ENCODE data around the gene IFNL3. TPM values are rescaled to one million over a fixed set of nuclear protein-coding genes. Genes with fewer than 3 reads are reported as not detected.

IFNL3 gene
- total RNA-seq, 2 experiments from 2014 or later = not detected

GRCh38 chr19:39261704-39262103 is 16.9 kb upstream of the IFNL3 start:
- ChIA-PET POLR2A (interaction anchor here (0.9 kb wide), 1 partner anchor 15 kb away, joined by 3 read pairs; no protein-coding TSS in a partner anchor), CTCF (interaction anchor here (1.0 kb wide), 2 partner anchors 9 to 66 kb away, joined by 3 read pairs; no protein-coding TSS in a partner anchor)
- TF ChIP-seq, protein P1, sequence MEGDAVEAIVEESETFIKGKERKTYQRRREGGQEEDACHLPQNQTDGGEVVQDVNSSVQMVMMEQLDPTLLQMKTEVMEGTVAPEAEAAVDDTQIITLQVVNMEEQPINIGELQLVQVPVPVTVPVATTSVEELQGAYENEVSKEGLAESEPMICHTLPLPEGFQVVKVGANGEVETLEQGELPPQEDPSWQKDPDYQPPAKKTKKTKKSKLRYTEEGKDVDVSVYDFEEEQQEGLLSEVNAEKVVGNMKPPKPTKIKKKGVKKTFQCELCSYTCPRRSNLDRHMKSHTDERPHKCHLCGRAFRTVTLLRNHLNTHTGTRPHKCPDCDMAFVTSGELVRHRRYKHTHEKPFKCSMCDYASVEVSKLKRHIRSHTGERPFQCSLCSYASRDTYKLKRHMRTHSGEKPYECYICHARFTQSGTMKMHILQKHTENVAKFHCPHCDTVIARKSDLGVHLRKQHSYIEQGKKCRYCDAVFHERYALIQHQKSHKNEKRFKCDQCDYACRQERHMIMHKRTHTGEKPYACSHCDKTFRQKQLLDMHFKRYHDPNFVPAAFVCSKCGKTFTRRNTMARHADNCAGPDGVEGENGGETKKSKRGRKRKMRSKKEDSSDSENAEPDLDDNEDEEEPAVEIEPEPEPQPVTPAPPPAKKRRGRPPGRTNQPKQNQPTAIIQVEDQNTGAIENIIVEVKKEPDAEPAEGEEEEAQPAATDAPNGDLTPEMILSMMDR (IDR thresholded peaks at IDR 0.05) = no peak
- no peak for DNase-seq
- Mint-ChIP-seq H3K27ac (no peak overlapping the region), H3K4me3 (no peak overlapping the region), H3K9me3 (no peaks in the 10 kb centered on the region), H3K4me1 (ENCODE audit: low read depth) (peaks cover 7% of the 10 kb centered on the region), H3K27me3 (peaks cover 31% of the 10 kb centered on the region), H3K36me3 (ENCODE audit: low read depth) (no peaks in the 10 kb centered on the region)
- ATAC-seq = no peak
- intact Hi-C loops (cut with micrococcal nuclease) = no loop called here

DNA sequence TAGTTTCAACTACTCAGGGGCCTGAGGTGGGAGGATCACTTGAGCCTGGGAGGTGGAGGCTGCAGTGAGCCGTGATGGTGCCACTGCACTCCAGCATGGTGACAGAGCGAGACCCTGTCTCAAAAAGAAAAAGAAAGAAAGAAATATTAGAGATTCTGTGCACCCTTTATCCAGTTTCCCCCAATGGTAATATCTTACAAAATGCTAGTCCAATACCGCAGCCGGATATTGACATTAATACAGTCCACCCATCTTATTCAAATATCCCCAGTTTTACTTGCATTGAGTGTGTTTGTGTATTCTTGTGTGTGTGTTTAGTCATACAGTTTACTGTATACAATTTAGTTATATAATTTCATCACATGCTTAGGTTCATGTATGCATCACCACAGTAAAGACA is 12.4 kb upstream of the IFNL3 start:
- CTCF ChIA-PET = interaction anchor here (1.3 kb wide), 1 partner anchor 135 kb away, joined by 3 read pairs; no protein-coding TSS in a partner anchor

GRCh38 chr19:39254531-39255345 is 9.9 kb upstream of the IFNL3 start:
- DNase-seq (no peak), ATAC-seq (no peak)
- H3K4me3 Mint-ChIP-seq = no peak overlapping the region
- H3K27me3 Mint-ChIP-seq = no peaks in the 10 kb centered on the region
- H3K9me3 Mint-ChIP-seq = no peaks in the 10 kb centered on the region
- H3K36me3 Mint-ChIP-seq (ENCODE audit: low read depth) = no peaks in the 10 kb centered on the region
- TF ChIP-seq, protein P1 (IDR thresholded peaks at IDR 0.05) = no peak
- no peak overlapping the region for H3K27ac Mint-ChIP-seq
- H3K4me1 Mint-ChIP-seq (ENCODE audit: low read depth) = peaks cover 5% of the 10 kb centered on the region
- ChIA-PET POLR2A (interaction anchor here (0.6 kb wide), 1 partner anchor 9 kb away, joined by 3 read pairs; no protein-coding TSS in a partner anchor), CTCF (interaction anchor here (1.3 kb wide), 1 partner anchor 72 kb away, joined by 5 read pairs; no protein-coding TSS in a partner anchor)
- intact Hi-C loops (cut with micrococcal nuclease) = no loop called here

More for the DNA sequence above, 12.4 kb upstream of the IFNL3 start:
- Mint-ChIP-seq H3K4me1 (ENCODE audit: low read depth) (peaks cover 5% of the 10 kb centered on the region), H3K27me3 (peaks cover 2% of the 10 kb centered on the region), H3K27ac (no peak overlapping the region), H3K4me3 (no peak overlapping the region), H3K36me3 (ENCODE audit: low read depth) (no peaks in the 10 kb centered on the region), H3K9me3 (no peaks in the 10 kb centered on the region)
- ATAC-seq (no peak), DNase-seq (no peak)
- TF ChIP-seq, protein P1 (IDR thresholded peaks at IDR 0.05) = no peak
- intact Hi-C loops (cut with micrococcal nuclease) = no loop called here
- POLR2A ChIA-PET = no interaction called here

GRCh38 chr19:39253374-39254149 is 8.8 kb upstream of the IFNL3 start:
- TF ChIP-seq, protein P1 (IDR thresholded peaks at IDR 0.05) = no peak
- CTCF ChIA-PET = no interaction called here
- Mint-ChIP-seq H3K4me1 (ENCODE audit: low read depth) (peaks cover 5% of the 10 kb centered on the region), H3K27me3 (peaks cover 1% of the 10 kb centered on the region), H3K4me3 (no peak overlapping the region), H3K36me3 (ENCODE audit: low read depth) (no peaks in the 10 kb centered on the region), H3K27ac (no peak overlapping the region), H3K9me3 (no peaks in the 10 kb centered on the region)
- no peak for DNase-seq
- POLR2A ChIA-PET = no interaction called here
- no peak for ATAC-seq
- intact Hi-C loops (cut with micrococcal nuclease) = no loop called here

Data from activated CD8-positive, alpha-beta T cell treated with anti-CD3 and anti-CD28 coated beads for 36 hours (primary cell).